COLO668 (cell line): ENCODE measurements around the gene EIF2B2.
"Not testable (repeated sequence)": the region's sequence is repeated elsewhere in the genome, so short reads cannot be mapped to it uniquely, and the experiment has no call there.

Experiments
- DNase-seq: peaks from one replicate; lab custom pipeline; 2025; ENCODE audit not compliant: unreplicated experiment; lab: John Stamatoyannopoulos, UW

The EIF2B2 gene

DNA sequence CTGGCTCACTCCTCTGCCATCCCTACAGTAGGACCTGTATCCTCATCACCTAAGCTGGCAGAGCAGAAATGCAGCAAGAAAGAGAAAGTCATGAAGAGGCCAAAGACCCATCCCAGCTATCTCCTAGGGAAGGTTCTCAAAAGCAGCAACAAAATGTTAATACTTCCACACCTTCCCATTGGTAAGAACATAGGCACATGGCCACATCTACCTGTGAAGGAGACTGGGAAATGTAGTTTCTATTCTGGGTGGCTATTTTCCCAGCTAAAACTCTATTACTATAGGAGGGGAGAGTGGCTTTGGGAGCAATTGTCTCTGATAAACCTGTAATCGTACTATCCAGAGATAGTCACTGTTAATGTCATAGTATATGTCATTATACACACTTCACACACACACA, 13.7 kb upstream of the EIF2B2 start:
- DNase-seq = no peak

DNA sequence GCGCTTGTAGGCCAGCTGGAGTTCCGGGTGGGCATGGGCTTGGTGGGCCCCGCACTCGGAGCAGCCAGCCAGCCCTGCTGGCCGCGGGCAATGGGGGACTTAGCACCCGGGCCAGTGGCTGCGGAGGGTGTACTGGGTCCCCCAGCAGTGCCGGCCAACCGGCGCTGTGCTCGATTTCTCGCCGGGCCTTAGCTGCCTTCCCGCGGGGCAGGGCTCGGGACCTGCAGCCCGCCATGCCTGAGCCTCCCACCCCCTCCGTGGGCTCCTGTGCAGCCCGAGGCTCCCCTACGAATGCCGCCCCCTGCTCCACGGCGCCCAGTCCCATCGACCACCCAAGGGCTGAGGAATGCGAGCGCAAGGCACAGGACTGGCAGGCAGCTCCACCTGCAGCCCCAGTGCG, 8.5 kb upstream of the EIF2B2 start:
- DNase-seq = not testable (repeated sequence)

DNA sequence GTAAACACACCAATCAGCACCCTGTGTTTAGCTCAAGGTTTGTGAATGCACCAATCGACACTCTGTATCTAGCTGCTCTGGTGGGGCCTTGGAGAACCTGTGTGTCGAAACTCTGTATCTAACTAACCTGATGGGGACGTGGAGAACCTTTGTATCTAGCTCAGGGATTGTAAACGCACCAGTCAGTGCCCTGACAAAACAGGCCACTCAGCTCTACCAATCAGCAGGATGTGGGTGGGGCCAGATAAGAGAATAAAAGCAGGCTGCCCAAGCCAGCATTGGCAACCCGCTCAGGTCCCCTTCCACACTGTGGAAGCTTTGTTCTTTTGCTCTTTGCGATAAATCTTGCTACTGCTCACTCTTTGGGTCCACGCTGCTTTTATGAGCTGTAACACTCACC, 6.9 kb upstream of the EIF2B2 start:
- not testable (repeated sequence) for DNase-seq

DNA sequence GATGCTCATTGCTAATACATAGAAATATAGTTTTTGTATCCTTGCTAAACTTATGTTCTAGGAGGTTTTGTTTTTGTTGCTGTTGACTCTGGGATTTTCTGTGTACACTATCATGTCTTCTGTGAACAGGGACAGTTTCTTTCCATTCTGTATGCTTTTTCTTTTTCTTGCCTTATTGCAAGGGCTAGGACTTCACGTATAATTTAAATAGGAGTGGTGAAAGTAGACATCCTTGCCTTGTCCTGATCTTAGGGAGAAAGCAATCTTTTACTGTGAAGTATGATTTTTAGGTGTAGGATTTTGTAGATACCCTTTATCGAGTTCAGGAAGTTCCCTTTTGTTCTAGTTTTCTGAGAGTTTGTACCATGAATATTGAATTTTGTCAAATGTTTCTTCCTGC, 1.5 kb upstream of the EIF2B2 start:
- no peak for DNase-seq

GRCh38 chr14:75001899-75002298, 822 bp upstream of the EIF2B2 start:
- DNase-seq = no peak

- peak; percentile 21 for DNase-seq
Observed at GRCh38 chr14:75003250-75004027, 718 bp downstream of the EIF2B2 start.

GRCh38 chr14:75005357-75005756, 2.6 kb downstream of the EIF2B2 start:
- no peak for DNase-seq

DNA sequence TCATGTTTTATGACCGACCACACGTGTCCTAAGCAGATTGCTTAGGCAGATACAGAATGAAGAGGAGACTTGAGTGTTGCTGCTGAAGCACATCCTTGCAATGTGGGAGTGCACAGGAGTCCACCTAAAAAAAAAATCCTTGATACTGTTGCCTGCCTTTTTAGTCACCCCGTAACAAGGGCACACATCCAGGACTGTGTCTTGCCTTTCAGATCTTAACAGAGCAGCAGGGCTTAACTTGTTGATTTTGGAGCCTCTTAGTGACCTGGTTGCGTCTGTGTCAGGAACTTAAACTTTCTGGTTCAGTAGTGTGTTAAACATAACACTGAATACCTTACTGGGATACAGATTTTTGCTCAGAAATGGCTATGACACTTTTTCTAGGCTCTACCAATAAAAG, 6.5 kb downstream of the EIF2B2 start:
- no peak for DNase-seq

DNA sequence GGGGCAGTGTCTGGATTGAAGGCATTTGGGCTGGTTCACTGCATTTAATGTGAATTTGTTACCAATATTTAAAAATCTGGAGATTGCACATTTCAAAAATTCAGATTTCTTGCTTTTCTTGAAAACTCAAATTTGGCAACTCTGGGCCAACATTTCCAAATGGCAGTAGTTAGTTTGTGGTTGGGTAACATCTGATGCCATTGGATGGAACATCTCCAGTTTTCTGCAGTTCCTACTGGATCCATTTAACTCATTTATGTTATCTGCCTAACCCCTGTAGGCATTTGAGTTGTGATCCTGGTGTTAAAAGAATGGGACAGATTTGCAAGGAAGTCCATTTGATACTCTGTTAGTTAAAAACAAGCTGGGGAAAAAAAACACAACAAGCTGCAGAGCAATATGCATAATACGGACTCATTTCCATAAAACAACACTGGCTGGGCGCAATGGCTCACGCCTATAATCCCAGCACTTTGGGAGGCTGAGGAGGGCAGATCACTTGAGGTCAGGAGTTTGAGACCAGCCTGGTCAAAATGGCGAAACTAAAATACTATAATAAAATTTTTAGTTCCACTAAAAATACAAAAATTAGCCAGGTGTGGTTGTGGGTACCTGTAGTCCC, 7.9 kb downstream of the EIF2B2 start:
- no peak for DNase-seq

- no peak for DNase-seq
Observed at GRCh38 chr14:75011356-75011994, 8.8 kb downstream of the EIF2B2 start.

GRCh38 chr14:75013290-75013689, 10.6 kb downstream of the EIF2B2 start:
- DNase-seq = no peak

- DNase-seq = no peak
Observed at GRCh38 chr14:75015496-75015895, 12.8 kb downstream of the EIF2B2 start.

- no peak for DNase-seq
Observed at GRCh38 chr14:75016815-75017214, 14.1 kb downstream of the EIF2B2 start.

GRCh38 chr14:75018694-75019093, 16.0 kb downstream of the EIF2B2 start:
- no peak for DNase-seq

- peak; percentile 19 for DNase-seq
Observed at GRCh38 chr14:75022655-75023054, 19.9 kb downstream of the EIF2B2 start.

DNA sequence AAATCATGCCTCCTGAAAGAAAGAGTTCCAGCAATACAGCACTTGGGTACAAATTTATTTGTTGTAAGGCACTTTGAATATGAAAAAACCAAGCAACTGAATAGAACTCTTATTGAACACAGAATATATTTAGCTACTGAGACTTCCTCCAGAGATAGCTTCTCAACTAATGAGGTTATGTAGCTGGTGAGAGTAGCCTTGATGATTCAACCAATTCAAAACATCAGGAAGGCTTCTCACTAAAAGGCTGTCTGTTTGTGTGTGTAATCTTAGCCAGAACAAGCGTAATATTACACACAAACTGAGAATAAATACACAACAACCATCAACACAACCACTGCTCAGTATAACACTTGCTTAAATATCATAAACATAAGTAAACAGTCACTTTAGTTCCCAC, 20.4 kb downstream of the EIF2B2 start:
- DNase-seq = no peak

GRCh38 chr14:75025082-75025481, 22.4 kb downstream of the EIF2B2 start:
- DNase-seq = no peak

DNA sequence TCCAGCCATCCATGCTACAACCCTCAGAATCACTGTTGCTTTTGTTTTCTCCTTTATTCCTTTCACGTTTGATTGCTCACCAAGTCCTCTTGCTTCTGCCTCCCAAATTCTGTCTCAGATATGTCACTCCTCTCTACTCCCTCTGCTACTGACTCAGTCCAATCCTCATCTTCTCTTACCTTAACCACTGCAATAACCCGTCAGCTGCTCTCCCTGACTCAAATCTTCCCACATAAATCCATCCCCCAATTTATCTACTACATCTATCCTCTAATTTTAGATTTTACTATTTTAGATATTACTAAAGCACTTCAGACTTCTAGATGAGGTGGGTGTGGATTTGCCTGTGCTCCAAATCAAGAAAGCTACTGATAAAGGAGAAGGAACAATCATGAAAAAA, 23.2 kb downstream of the EIF2B2 start:
- no peak for DNase-seq

GRCh38 chr14:75030147-75030546, 27.4 kb downstream of the EIF2B2 start:
- no peak for DNase-seq

DNA sequence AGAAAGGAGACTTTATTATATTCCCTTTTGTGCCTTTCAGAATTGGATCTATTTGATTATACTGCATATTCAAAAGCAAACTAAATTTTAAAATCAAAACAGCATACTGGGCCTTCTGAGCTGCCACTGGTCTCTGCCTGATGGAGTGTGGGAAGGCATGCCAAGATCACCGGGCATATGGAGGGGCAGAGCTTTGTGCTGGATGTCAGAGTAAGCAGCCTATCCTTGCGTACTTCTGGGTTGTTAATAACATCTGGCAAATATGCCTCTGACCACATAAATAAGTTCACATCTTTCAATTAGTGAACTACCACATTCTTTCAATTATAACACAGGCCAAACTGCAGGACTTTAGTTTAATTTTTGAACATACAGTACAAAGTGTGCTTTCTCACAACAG, 30.2 kb downstream of the EIF2B2 start:
- DNase-seq = no peak

DNA sequence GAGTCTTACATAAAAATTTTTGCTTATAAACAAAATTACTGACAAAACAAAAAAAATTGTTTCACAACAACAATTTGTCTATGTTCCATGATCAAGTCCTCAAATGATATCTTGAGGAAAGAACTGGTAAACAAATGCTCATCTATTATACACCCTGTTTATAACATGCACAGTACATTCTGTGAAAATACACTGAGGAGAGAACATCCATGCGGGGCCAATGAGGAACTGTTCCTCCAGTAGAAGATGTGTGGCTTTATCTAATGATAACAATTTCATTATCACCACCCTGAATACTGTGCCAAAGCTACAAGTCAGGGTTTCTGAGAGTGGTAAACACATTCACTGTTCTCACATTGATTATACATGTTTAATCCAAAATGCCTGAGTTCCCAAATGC, 37.8 kb downstream of the EIF2B2 start:
- DNase-seq = no peak

- DNase-seq = no peak
Observed at GRCh38 chr14:75040959-75041358, 38.2 kb downstream of the EIF2B2 start.
